ENCODE results near the gene LHX3. TPM values are rescaled to one million over a fixed set of nuclear protein-coding genes. Genes with fewer than 3 reads are reported as not detected.

LHX3 gene
- total and polyA plus RNA-seq, 8 donors: not detected

GRCh38 chr9:136147038-136147889, 57.7 kb downstream of the LHX3 start:
- Histone ChIP-seq H3K4me3 (no peak overlapping the region), H3K27ac (no peak overlapping the region), H3K4me1 (peaks cover 0 to 6% (median 0%) of the 10 kb centered on the region in 4 donors), H3K9me3 (no peaks in the 10 kb centered on the region), H3K36me3 (no peaks in the 10 kb centered on the region), H3K27me3 (peaks cover 0 to 71% (median 28%) of the 10 kb centered on the region in 3 donors)
- intact Hi-C loops (cut with DNase I; ENCODE audit: low total_unique reads): no loop called here
- DNase-seq: no peak
- 68 to 75% (median 72%) methylated on average over 14 to 22 of the region's 22 CpGs for WGBS, 5 donors
- no peak for TF ChIP-seq CTCF (IDR thresholded peaks at IDR 0.05)
- no peak for TF ChIP-seq POLR2AphosphoS5 (IDR thresholded peaks at IDR 0.05)
- TF ChIP-seq EP300 (IDR thresholded peaks at IDR 0.05): no peak
- no peak for TF ChIP-seq POLR2A (IDR thresholded peaks at IDR 0.05)

Other genes with a start within 250 kb of the LHX3 start
- 10 to 100 TPM; 22.6 to 70.1 (median 50.4) TPM for gene UBAC1, start 243.8 kb downstream of the LHX3 start, total RNA-seq
- gene UBAC1, start 243.8 kb downstream of the LHX3 start, polyA plus RNA-seq: 10 to 100 TPM; 34.7 to 55.4 (median 34.8) TPM
- 10 to 100 TPM in 4 of 5 donors, 1 to 10 TPM in 1; 9.5 to 69.2 (median 16.1) TPM for gene NACC2, start 109.8 kb downstream of the LHX3 start, total RNA-seq
- 1 to 10 TPM; 4.1 to 7.0 (median 6.6) TPM for gene NACC2, start 109.8 kb downstream of the LHX3 start, polyA plus RNA-seq
- 100 to 1,000 TPM in 1 of 5 donors, 10 to 100 TPM in 4; 17.4 to 105 (median 30.3) TPM for gene TMEM250, start 86.3 kb downstream of the LHX3 start, total RNA-seq
- 10 to 100 TPM; 15.6 to 19.4 (median 16.6) TPM for gene TMEM250, start 86.3 kb downstream of the LHX3 start, polyA plus RNA-seq
- gene QSOX2, start 40.7 kb upstream of the LHX3 start, total RNA-seq: 10 to 100 TPM in 2 of 5 donors, 1 to 10 TPM in 3; 4.7 to 33.5 (median 7.7) TPM
- gene QSOX2, start 40.7 kb upstream of the LHX3 start, polyA plus RNA-seq: 1 to 10 TPM; 1.5 to 4.5 (median 2.6) TPM
- gene CCDC187, start 99.0 kb upstream of the LHX3 start, total RNA-seq: 1 to 10 TPM in 2 of 5 donors, under 1 TPM in 2, not detected in 1; 0.45 to 2.8 (median 1.7) TPM
- gene CCDC187, start 99.0 kb upstream of the LHX3 start, polyA plus RNA-seq: under 1 TPM; 0.12 to 0.31 (median 0.18) TPM
- gene GPSM1, start 122.4 kb upstream of the LHX3 start, total RNA-seq: 10 to 100 TPM in 3 of 5 donors, 1 to 10 TPM in 2; 3.5 to 16.5 (median 14.6) TPM
- 10 to 100 TPM in 1 of 3 donors, 1 to 10 TPM in 2; 6.3 to 17.4 (median 9.6) TPM for gene GPSM1, start 122.4 kb upstream of the LHX3 start, polyA plus RNA-seq
- gene DNLZ, start 158.6 kb upstream of the LHX3 start, total RNA-seq: 10 to 100 TPM in 1 of 5 donors, 1 to 10 TPM in 3, not detected in 1; 1.3 to 10.1 (median 7.4) TPM
- 10 to 100 TPM; 13.9 to 16.8 (median 15.0) TPM for gene DNLZ, start 158.6 kb upstream of the LHX3 start, polyA plus RNA-seq
- gene CARD9, start 168.5 kb upstream of the LHX3 start, total RNA-seq: 1 to 10 TPM in 3 of 5 donors, under 1 TPM in 1, not detected in 1; 0.92 to 8.2 (median 1.6) TPM
- gene CARD9, start 168.5 kb upstream of the LHX3 start, polyA plus RNA-seq: 1 to 10 TPM in 2 of 3 donors, under 1 TPM in 1; 0.92 to 2.0 (median 1.1) TPM
- 10 to 100 TPM in 1 of 5 donors, 1 to 10 TPM in 4; 1.8 to 58.2 (median 5.8) TPM for gene SNAPC4, start 195.0 kb upstream of the LHX3 start, total RNA-seq
- 1 to 10 TPM; 2.9 to 4.6 (median 4.1) TPM for gene SNAPC4, start 195.0 kb upstream of the LHX3 start, polyA plus RNA-seq
- gene ENTR1, start 205.5 kb upstream of the LHX3 start, total RNA-seq: 100 to 1,000 TPM in 1 of 5 donors, 10 to 100 TPM in 4; 26.3 to 184 (median 71.2) TPM
- gene ENTR1, start 205.5 kb upstream of the LHX3 start, polyA plus RNA-seq: 10 to 100 TPM; 20.6 to 29.5 (median 27.2) TPM
- gene PMPCA, start 205.5 kb upstream of the LHX3 start, total RNA-seq: 100 to 1,000 TPM in 1 of 5 donors, 10 to 100 TPM in 4; 32.7 to 121 (median 59.5) TPM
- gene PMPCA, start 205.5 kb upstream of the LHX3 start, polyA plus RNA-seq: 10 to 100 TPM; 25.8 to 47.0 (median 32.6) TPM
- gene INPP5E, start 234.7 kb upstream of the LHX3 start, total RNA-seq: 10 to 100 TPM in 2 of 5 donors, 1 to 10 TPM in 3; 6.2 to 32.1 (median 9.7) TPM
- 1 to 10 TPM; 3.2 to 9.0 (median 4.2) TPM for gene INPP5E, start 234.7 kb upstream of the LHX3 start, polyA plus RNA-seq

Measured in stomach (tissue), 9 donors.